ENCODE measurements around the gene TENT5C. TPM values are rescaled to one million over a fixed set of nuclear protein-coding genes. Genes with fewer than 3 reads are reported as not detected.

The TENT5C gene
- total RNA-seq, 1 experiment from 2014 or later: not detected

DNA sequence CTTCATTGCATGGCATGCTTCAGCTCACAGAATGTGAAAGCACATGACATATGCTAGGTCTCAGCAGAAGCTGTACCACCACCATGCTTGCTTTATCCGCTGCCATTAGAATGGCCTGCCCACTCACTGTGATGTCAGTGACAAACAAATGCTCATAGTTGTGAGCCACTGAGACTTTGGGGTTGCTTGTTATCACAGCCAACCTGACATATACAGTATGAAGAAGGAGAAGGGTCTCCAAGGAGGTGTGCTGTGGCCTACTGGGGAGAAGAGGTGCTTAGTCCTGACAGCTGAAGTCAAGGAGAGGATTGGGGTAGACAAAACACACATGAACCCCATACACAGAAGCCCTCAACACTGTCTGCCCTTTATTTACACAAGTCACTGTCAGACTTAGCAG lies 19.5 kb upstream of the TENT5C start:
- Mint-ChIP-seq H3K27ac (ENCODE audit: low read depth, unreplicated experiment) (no peak overlapping the region), H3K27me3 (ENCODE audit: insufficient read depth, unreplicated experiment) (no peaks in the 10 kb centered on the region), H3K4me1 (ENCODE audit: insufficient read depth, unreplicated experiment) (no peaks in the 10 kb centered on the region), H3K9me3 (ENCODE audit: unreplicated experiment) (no peaks in the 10 kb centered on the region), H3K4me3 (ENCODE audit: unreplicated experiment) (no peak overlapping the region), H3K36me3 (ENCODE audit: insufficient read depth, unreplicated experiment) (no peaks in the 10 kb centered on the region)
- TF ChIP-seq, protein P1, sequence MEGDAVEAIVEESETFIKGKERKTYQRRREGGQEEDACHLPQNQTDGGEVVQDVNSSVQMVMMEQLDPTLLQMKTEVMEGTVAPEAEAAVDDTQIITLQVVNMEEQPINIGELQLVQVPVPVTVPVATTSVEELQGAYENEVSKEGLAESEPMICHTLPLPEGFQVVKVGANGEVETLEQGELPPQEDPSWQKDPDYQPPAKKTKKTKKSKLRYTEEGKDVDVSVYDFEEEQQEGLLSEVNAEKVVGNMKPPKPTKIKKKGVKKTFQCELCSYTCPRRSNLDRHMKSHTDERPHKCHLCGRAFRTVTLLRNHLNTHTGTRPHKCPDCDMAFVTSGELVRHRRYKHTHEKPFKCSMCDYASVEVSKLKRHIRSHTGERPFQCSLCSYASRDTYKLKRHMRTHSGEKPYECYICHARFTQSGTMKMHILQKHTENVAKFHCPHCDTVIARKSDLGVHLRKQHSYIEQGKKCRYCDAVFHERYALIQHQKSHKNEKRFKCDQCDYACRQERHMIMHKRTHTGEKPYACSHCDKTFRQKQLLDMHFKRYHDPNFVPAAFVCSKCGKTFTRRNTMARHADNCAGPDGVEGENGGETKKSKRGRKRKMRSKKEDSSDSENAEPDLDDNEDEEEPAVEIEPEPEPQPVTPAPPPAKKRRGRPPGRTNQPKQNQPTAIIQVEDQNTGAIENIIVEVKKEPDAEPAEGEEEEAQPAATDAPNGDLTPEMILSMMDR (IDR thresholded peaks at IDR 0.05; ENCODE audit: unreplicated experiment): no peak
- ChIA-PET POLR2A (no interaction called here), CTCF (interaction anchor here (1.4 kb wide), 1 partner anchor 51 kb away, joined by 3 read pairs; no protein-coding TSS in a partner anchor)
- DNase-seq (ENCODE audit: unreplicated experiment): no peak
- intact Hi-C loops (cut with micrococcal nuclease): no loop called here
- BruUV-seq (replicated peaks): no TSS peak

DNA sequence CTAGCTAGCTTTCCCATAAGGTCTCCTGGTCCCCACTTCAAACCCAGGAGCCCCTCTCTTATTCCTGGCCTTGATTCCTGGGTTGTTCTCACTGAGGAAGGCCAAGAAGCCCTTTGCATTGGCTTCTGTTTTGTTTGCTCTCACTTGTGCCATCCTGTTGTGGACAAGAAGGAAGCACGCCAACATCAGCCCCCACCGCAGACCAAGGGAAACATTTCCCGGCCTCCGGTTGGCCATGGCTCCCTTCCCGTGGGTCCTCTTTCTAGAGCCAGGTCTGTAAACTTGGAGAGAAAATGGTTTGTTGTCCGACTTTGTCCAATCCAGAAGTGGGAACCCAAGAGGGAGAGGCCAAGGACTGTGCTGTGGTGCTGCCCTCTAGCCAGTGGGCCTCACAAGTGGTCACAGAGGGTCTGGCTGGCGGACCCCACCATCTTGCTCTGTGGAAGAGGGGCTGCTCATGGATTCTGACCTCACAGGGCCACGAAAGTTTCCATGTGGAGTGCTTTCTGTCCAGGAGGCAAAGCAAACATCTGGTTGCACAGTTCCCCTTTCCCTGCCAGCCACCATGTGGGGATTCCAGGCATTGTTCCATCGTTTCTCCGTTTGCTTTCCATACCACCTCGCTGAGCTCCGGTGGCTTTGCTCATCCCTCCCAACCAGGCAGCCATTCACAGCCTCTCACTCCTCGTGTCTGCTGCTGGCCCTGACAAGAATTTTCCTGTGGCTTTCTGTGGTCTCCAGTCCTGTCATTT lies 18.9 kb upstream of the TENT5C start:
- H3K36me3 Mint-ChIP-seq (ENCODE audit: insufficient read depth, unreplicated experiment): no peaks in the 10 kb centered on the region
- no peak overlapping the region for H3K27ac Mint-ChIP-seq (ENCODE audit: low read depth, unreplicated experiment)
- no peak overlapping the region for H3K4me3 Mint-ChIP-seq (ENCODE audit: unreplicated experiment)
- H3K4me1 Mint-ChIP-seq (ENCODE audit: insufficient read depth, unreplicated experiment): no peaks in the 10 kb centered on the region
- no peak for DNase-seq (ENCODE audit: unreplicated experiment)
- POLR2A ChIA-PET: no interaction called here
- TF ChIP-seq, protein P1 (IDR thresholded peaks at IDR 0.05; ENCODE audit: unreplicated experiment): no peak
- H3K27me3 Mint-ChIP-seq (ENCODE audit: insufficient read depth, unreplicated experiment): no peaks in the 10 kb centered on the region
- BruUV-seq (replicated peaks): no TSS peak
- CTCF ChIA-PET: interaction anchor here (0.8 to 1.4 kb wide), 2 partner anchors 52 to 167 kb away, joined by 3 to 4 read pairs; no protein-coding TSS in a partner anchor
- H3K9me3 Mint-ChIP-seq (ENCODE audit: unreplicated experiment): no peaks in the 10 kb centered on the region
- intact Hi-C loops (cut with micrococcal nuclease): no loop called here

DNA sequence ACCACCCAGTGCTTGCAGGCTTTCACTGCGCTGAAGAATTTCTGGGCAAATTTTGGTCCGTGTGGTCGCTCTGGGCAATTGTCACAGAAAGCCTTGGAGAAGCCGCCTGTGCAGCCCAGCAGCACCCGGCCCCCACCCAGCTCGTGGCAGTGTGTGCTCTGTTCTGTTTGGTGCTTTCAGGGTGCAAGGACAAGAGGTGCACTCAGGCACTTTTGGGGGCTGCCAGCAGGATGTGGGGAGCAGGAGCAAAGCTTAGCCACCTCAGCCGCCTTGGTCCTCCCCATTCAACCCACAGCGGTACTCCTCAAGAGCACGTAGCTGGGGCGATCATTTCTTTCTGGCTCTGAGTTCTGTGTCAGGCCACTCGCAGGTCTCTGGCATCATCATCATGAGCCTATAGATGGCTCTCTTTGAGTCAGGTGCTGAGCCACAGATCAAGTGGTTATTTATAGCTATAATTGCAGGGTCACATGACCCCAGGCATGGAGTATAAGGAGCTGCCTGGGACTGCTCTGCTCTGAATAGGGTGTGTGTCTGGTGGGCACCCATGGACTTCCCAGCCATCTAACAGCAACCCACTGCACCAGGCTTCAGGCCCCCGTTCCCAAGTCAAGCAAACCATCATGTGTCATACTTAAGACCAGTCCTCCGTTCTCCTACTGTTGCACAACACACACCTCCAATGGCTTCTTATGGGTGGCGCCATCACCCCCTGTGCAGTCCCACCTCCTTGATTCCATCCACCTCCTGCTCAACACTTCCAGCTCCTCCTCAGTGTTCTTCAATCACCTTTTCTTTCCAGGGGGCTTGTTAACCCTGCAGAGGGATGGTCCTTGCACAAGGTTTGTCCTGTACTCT lies 18.1 kb upstream of the TENT5C start:
- H3K4me1 Mint-ChIP-seq (ENCODE audit: insufficient read depth, unreplicated experiment): no peaks in the 10 kb centered on the region
- no peaks in the 10 kb centered on the region for H3K9me3 Mint-ChIP-seq (ENCODE audit: unreplicated experiment)
- ChIA-PET CTCF (interaction anchor here (0.8 to 1.0 kb wide), 3 partner anchors 53 to 166 kb away, joined by 3 to 4 read pairs (median 4); no protein-coding TSS in a partner anchor), POLR2A (no interaction called here)
- no TSS peak for BruUV-seq (replicated peaks)
- intact Hi-C loops (cut with micrococcal nuclease): no loop called here
- TF ChIP-seq, protein P1 (IDR thresholded peaks at IDR 0.05; ENCODE audit: unreplicated experiment): no peak
- H3K27me3 Mint-ChIP-seq (ENCODE audit: insufficient read depth, unreplicated experiment): no peaks in the 10 kb centered on the region
- H3K36me3 Mint-ChIP-seq (ENCODE audit: insufficient read depth, unreplicated experiment): no peaks in the 10 kb centered on the region
- H3K27ac Mint-ChIP-seq (ENCODE audit: low read depth, unreplicated experiment): no peak overlapping the region
- no peak for DNase-seq (ENCODE audit: unreplicated experiment)
- H3K4me3 Mint-ChIP-seq (ENCODE audit: unreplicated experiment): no peak overlapping the region

DNA sequence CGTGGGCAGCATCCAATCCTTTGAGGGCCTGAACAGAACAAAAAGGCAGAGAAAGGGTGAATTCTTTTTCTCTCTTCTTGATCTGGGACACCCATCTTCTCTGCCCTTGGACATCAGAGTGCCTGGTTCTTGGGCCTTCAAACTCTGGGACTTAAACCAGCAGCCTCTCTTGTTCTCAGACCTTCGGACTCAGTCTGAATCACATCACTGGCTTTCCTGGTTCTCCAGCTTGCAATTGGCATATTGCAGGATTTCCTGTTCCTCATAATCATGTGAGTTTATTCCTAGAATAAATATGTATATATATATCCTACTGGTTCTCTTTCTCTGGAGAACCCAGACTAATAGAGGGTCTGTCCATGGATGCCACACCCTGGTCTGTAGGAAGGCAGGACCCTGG lies 16.3 kb upstream of the TENT5C start:
- Mint-ChIP-seq H3K36me3 (ENCODE audit: insufficient read depth, unreplicated experiment) (no peaks in the 10 kb centered on the region), H3K27ac (ENCODE audit: low read depth, unreplicated experiment) (no peak overlapping the region), H3K9me3 (ENCODE audit: unreplicated experiment) (no peaks in the 10 kb centered on the region), H3K4me3 (ENCODE audit: unreplicated experiment) (no peak overlapping the region), H3K27me3 (ENCODE audit: insufficient read depth, unreplicated experiment) (no peaks in the 10 kb centered on the region), H3K4me1 (ENCODE audit: insufficient read depth, unreplicated experiment) (no peaks in the 10 kb centered on the region)
- intact Hi-C loops (cut with micrococcal nuclease): no loop called here
- POLR2A ChIA-PET: interaction anchor here (1.0 to 1.2 kb wide), 2 partner anchors 16 to 154 kb away, joined by 3 read pairs; partner anchors contain the start of gene TENT5C
- no TSS peak for BruUV-seq (replicated peaks)
- no peak for DNase-seq (ENCODE audit: unreplicated experiment)
- TF ChIP-seq, protein P1 (IDR thresholded peaks at IDR 0.05; ENCODE audit: unreplicated experiment): no peak
- CTCF ChIA-PET: interaction anchor here (0.7 to 2.0 kb wide), 3 partner anchors 14 to 165 kb away, joined by 3 to 6 read pairs (median 3); no protein-coding TSS in a partner anchor
